ENCODE data around the gene RNU4-1. TPM values are rescaled to one million over a fixed set of nuclear protein-coding genes. Genes with fewer than 3 reads are reported as not detected.
A peak's percentile ranks its signal among the peaks of the same experiment; 100 is the strongest.

RNU4-1 gene
- total and polyA plus RNA-seq, 4 donors: under 0.01 to 2,200 TPM; not detected in 2

GRCh38 chr12:120283318-120283717 lies 9.7 kb downstream of the RNU4-1 start:
- no peak overlapping the region for H3K9ac ChIP-seq (ENCODE audit: insufficient read depth in 1 of 2, low read length in 2 of 2)
- H3K27ac ChIP-seq (ENCODE audit: low read depth in 1 of 2, low read length in 1 of 2): no peak overlapping the region
- peaks cover 0 to 4% (median 0%) of the 10 kb centered on the region in 5 donors for H3K4me1 ChIP-seq (ENCODE audit: control insufficient read depth in 5 of 5, insufficient read depth in 5 of 5, low read length in 5 of 5)
- 63 to 78% methylated on average over 7 of the region's 7 CpGs for WGBS, 2 donors
- TF ChIP-seq, protein P1, sequence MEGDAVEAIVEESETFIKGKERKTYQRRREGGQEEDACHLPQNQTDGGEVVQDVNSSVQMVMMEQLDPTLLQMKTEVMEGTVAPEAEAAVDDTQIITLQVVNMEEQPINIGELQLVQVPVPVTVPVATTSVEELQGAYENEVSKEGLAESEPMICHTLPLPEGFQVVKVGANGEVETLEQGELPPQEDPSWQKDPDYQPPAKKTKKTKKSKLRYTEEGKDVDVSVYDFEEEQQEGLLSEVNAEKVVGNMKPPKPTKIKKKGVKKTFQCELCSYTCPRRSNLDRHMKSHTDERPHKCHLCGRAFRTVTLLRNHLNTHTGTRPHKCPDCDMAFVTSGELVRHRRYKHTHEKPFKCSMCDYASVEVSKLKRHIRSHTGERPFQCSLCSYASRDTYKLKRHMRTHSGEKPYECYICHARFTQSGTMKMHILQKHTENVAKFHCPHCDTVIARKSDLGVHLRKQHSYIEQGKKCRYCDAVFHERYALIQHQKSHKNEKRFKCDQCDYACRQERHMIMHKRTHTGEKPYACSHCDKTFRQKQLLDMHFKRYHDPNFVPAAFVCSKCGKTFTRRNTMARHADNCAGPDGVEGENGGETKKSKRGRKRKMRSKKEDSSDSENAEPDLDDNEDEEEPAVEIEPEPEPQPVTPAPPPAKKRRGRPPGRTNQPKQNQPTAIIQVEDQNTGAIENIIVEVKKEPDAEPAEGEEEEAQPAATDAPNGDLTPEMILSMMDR (IDR thresholded peaks at IDR 0.05; ENCODE audit: control extremely low read depth, extremely low read depth): no peak
- H3K27me3 ChIP-seq (ENCODE audit: control insufficient read depth in 3 of 3, insufficient read depth in 3 of 3, low read length in 2 of 3): no peaks in the 10 kb centered on the region
- ATAC-seq (ENCODE audit: insufficient read depth, low FRiP score) (no peak), DNase-seq (peak in 1 of 3 donors; percentile 4)
- no peaks in the 10 kb centered on the region for H3K36me3 ChIP-seq (ENCODE audit: control insufficient read depth in 4 of 4, insufficient read depth in 4 of 4, low read length in 4 of 4)
- no peak overlapping the region for H3K4me3 ChIP-seq
- H3K9me3 ChIP-seq (ENCODE audit: control insufficient read depth in 4 of 4, insufficient read depth in 3 of 4, low read length in 3 of 4): no peaks in the 10 kb centered on the region

DNA sequence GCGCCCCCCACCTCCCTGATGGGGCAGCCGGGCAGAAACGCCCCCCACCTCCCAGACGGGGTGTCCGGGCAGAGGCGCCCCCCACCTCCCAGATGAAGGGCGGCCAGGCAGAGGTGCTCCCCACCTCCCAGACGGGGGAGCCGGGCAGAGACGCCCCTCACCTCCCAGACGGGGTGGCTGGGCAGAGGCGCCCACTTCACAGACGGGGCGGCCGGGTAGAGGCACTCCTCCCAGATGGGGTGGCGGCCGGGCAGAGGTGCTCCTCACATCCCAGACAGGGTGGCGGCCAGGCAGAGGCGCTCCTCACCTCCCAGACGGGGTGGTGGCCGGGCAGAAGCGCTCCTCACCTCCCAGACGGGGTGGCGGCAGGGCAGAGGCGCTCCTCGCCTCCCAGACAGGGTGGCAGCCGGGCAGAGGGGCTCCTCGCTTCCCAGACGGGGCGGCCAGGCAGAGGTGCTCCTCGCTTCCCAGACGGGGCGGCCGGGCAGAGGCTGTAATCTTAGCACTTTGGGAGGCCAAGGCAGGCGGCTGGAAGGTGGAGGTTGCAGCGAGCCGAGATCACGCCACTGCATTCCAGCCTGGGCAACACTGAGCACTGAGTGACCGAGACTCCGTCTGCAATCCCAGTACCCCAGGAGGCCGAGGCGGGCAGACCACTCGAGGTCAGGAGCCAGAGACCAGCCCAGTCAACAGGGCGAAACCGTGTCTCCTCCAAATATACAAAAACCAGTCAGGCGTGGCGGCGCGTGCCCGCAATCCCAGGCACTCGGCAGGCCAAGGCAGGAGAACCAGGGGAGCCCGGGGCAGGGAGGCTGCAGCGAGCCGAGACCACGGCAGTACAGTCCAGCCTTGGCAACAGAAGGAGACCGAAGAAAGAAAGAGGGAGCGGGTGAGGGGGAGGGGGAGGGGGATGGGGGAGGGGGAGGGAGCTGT lies 14.6 kb downstream of the RNU4-1 start:
- no peak for DNase-seq
- TF ChIP-seq, protein P1 (IDR thresholded peaks at IDR 0.05; ENCODE audit: control extremely low read depth, extremely low read depth): no peak

DNA sequence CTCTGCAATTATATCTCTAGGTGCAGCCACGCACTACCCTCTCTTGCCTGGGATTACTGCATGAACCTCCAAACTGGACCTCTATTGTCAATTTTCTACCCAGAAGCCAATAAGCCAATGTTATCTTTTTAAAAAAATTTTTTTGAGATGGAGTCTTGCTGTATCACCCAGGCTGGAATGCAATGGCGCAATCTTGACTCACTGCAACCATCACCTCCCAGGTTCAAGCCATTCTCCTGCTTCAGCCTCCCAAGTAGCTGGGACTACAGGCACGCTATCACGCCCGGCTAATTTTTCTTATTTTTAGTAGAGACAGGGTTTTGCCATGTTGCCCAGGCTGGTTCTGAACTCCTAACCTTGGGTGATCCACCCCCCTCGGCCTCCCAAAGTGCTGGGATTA lies 16.3 kb downstream of the RNU4-1 start:
- Histone ChIP-seq H3K9me3 (ENCODE audit: control insufficient read depth in 4 of 4, insufficient read depth in 3 of 4, low read length in 3 of 4) (no peaks in the 10 kb centered on the region), H3K27ac (ENCODE audit: low read depth in 1 of 2, low read length in 1 of 2) (no peak overlapping the region), H3K4me3 (no peak overlapping the region), H3K36me3 (ENCODE audit: control insufficient read depth in 4 of 4, insufficient read depth in 4 of 4, low read length in 4 of 4) (no peaks in the 10 kb centered on the region), H3K4me1 (ENCODE audit: control insufficient read depth in 5 of 5, insufficient read depth in 5 of 5, low read length in 5 of 5) (no peaks in the 10 kb centered on the region), H3K9ac (ENCODE audit: insufficient read depth in 1 of 2, low read length in 2 of 2) (no peak overlapping the region), H3K27me3 (ENCODE audit: control insufficient read depth in 3 of 3, insufficient read depth in 3 of 3, low read length in 2 of 3) (no peaks in the 10 kb centered on the region)
- TF ChIP-seq, protein P1 (IDR thresholded peaks at IDR 0.05; ENCODE audit: control extremely low read depth, extremely low read depth): no peak
- WGBS, 2 donors: 93 to 95% methylated on average over 6 of the region's 6 CpGs
- ATAC-seq (ENCODE audit: insufficient read depth, low FRiP score): no peak
- DNase-seq: no peak

More for the DNA sequence above, 14.6 kb downstream of the RNU4-1 start:
- no peak overlapping the region for H3K27ac ChIP-seq (ENCODE audit: low read depth in 1 of 2, low read length in 1 of 2)
- no peak overlapping the region for H3K9ac ChIP-seq (ENCODE audit: insufficient read depth in 1 of 2, low read length in 2 of 2)
- no peak for ATAC-seq (ENCODE audit: insufficient read depth, low FRiP score)
- H3K4me3 ChIP-seq: no peak overlapping the region
- 97% methylated on average over 50 to 57 of the region's 57 CpGs for WGBS, 2 donors
- no peaks in the 10 kb centered on the region for H3K36me3 ChIP-seq (ENCODE audit: control insufficient read depth in 4 of 4, insufficient read depth in 4 of 4, low read length in 4 of 4)
- no peaks in the 10 kb centered on the region for H3K9me3 ChIP-seq (ENCODE audit: control insufficient read depth in 4 of 4, insufficient read depth in 3 of 4, low read length in 3 of 4)
- H3K27me3 ChIP-seq (ENCODE audit: control insufficient read depth in 3 of 3, insufficient read depth in 3 of 3, low read length in 2 of 3): no peaks in the 10 kb centered on the region
- H3K4me1 ChIP-seq (ENCODE audit: control insufficient read depth in 5 of 5, insufficient read depth in 5 of 5, low read length in 5 of 5): peaks cover 0 to 3% (median 0%) of the 10 kb centered on the region in 5 donors
